COLO668 (cell line): ENCODE data around the gene IQSEC1.
A peak's percentile ranks its signal among the peaks of the same experiment; 100 is the strongest.

ENCODE experiments used
- DNase-seq: peaks from one replicate; lab custom pipeline; 2025; ENCODE audit not compliant: unreplicated experiment; lab: John Stamatoyannopoulos, UW

The IQSEC1 gene

GRCh38 chr3:13070391-13071070 lies 2.7 kb downstream of the IQSEC1 start:
- DNase-seq: no peak

DNA sequence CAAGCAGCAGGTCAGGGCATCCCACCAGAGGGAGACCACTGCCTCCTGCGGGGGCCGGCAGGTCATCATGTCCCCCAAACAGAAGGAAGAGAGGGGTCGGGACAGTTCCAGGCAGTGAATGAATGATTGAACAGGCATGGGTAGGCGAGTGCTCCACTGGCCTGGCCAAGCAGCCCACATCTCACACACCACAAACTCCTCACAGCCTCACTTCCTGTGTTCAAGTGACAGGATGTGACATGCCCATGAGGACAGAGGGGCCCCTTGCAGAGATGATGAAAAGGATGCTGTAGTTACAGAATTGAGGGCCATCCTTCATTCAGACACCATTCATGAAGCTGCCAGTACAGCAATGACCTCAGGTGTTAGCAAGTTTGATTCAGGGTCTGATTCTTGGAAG lies 3.7 kb downstream of the IQSEC1 start:
- DNase-seq: no peak

DNA sequence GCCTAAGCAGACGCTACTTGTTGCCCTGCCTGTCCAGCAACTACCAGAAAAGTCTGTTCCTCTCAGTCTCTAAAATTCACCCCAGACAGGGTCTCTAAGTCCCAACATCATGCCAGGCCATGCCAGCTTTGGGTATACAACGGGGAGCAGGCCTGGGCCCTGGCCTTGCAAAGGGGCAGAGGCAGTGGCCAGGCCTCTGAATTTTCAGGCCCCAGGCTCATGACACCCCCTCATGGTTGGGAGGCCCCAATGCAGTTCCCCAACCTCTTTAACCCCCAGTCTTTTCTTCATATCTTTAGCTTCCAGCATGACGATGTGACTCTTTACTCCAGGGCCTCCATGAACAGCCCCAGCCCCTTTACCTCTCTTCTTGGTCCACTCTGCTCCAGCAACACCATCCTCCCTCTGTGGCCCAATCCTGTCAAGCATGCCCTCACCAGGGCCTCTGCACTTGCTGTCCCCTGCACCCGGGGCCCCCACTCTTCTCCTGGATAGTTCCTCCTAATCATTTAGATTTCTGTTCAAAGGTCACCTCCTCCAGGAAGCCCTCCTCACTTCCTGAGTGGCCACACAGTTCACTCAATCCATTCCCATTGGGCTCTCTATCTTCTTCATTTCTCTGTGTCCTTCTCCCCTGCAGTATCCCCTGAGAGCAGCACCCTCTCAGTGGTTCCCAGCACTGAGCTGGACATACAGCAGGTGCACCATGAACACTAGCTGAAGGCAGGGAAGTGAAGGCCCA lies 4.8 kb downstream of the IQSEC1 start:
- DNase-seq: no peak

- no peak for DNase-seq
Measured at GRCh38 chr3:13067778-13068177, 5.5 kb downstream of the IQSEC1 start.

GRCh38 chr3:13066834-13067233 lies 6.4 kb downstream of the IQSEC1 start:
- no peak for DNase-seq

GRCh38 chr3:13066236-13066635 lies 7.0 kb downstream of the IQSEC1 start:
- DNase-seq: no peak

GRCh38 chr3:13065727-13066126 lies 7.5 kb downstream of the IQSEC1 start:
- no peak for DNase-seq

- DNase-seq: no peak
Measured at GRCh38 chr3:13064964-13065363, 8.3 kb downstream of the IQSEC1 start.

DNA sequence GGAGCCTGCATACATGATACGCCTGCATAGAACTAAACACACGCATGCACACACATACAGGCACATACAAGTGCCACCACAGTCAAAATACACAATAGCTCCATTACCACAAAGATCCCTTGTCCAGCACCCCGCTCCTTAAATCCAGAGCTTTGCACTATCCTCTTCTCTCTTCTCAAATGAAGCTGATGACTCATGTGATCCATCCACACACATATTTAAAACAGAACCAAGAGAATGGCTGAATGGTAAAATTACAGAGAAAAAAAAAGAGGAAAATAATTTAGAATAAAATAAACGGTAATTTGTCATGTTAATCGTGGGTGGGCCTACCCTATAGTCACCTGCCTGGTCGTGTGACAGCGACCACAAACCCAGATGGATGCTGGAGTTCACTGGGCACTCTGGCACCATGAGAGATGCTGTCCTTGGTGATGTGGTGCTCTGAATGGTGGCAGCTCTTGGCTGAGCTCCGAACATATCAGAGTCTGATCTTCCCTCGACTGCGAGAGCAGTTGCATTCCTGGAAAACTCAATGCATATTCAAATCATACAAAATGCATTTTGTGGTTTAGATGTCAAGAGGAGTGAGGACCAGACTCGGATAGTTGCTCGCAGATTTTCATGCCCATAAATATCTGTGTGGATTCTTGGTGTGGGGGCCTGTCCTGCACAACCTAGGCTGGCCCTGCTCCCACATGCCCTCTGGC lies 8.9 kb downstream of the IQSEC1 start:
- no peak for DNase-seq

DNA sequence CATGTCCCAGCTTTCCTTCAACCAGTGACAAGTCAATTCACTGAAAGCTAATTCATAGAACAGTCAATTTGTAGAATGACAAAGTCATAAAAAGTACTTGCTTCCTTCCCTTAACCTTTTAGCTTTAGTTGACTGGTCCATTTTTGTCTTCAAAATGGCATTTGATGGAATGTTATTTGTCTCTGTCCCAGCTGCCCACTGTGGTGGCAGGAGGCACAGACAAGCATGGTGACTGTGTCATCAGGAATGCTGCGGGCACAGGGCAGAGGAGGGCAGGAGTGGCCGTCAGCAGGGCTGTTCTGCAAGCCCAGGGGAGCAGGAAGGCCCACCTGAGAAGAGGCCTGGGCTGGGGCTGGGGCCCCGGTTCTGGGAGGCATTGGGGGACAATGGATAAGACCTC lies 10.0 kb downstream of the IQSEC1 start:
- DNase-seq: no peak

DNA sequence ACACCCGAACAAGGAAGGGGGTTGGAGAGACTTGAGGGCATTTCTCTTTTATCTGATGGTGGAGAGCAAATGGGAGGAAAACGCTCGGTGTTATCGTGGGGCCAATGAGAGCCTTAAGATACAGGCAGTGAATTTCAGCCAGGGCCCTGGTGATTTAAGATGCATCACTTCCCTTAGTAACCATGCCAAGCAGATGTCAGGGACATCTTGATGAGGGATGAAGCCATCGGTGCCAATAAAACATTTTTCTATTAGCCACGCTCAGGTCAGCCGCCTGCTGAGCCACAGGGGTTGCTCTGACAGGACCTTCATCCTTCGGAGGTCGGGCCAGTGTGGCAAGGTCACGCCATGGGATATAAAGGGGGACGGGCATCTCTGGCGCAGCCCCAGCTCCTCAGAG lies 10.6 kb downstream of the IQSEC1 start:
- DNase-seq: no peak

GRCh38 chr3:13060341-13060910 lies 12.8 kb downstream of the IQSEC1 start:
- DNase-seq: no peak

DNA sequence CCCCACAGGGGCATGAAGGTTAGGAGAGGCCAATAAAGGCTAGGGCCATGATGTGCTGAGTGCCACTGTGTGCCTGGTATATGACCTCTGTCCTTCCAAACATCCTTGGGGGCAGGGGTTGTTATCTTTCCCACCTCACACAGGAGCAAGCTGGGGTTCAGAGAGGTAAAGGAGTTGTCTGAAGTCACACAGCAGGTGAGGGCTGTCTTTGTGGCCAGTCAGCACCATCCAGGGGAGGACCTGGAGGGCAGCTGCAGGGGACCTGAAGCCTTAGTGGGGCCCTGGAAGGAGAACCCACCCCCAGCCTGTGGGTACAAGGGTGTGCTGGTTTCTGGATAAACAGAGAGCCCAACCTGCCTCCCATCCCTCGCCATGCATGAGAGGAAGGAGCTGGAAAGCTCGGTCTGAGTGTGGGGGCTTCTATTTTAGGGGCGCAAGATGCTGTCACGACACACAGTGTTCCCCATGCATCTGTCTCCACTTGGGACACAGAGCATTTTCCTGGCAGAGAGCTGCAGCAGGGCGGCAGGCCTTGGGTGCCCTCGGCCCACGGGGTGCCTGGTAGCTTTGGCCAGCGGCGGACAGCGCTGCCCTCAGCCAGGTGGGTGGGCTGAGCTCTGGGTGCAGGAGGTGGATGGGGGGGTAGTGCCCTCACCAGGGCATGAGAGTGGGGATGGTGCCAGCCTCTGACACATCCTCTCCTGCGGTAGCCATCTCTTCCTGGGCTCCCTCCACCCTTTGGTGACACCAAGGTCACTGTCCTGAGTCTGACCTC lies 14.7 kb downstream of the IQSEC1 start:
- no peak for DNase-seq

DNA sequence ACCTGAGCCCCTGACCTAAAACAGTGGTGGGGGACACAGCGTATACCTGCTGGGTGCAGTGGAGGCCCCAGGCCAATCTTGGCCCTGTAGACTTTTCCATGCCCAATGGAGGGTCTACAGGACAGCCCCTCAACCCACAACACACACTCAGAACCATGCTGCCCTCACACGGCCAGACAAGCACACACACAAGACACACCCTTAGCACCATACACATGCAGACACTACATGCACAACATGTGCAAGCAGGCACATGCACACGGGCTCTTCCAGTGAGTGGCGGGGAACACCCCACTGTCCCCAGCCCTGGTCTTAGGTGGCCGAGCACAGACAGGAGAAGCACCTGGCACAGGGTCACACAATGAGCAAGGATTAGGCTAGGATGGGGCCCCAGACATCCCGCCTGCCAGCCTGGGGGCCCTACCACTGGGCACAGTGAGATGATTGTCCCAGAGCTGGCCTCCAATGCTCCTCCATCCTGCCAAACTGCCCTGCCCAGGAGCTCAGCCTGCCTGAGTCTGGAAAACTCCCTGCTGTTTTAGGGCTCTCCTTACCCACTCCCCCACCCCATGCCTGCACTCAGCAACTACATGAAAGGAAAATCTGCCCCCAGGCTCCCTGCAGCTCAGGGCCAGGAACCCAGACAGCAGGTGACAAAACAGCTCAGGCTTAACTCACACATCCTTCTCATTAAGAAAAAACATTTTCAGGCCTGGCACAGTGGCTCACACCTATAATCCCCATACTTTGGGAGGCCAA lies 15.8 kb downstream of the IQSEC1 start:
- peak; percentile 12 for DNase-seq

- DNase-seq: no peak
Measured at GRCh38 chr3:13055634-13056033, 17.6 kb downstream of the IQSEC1 start.

DNA sequence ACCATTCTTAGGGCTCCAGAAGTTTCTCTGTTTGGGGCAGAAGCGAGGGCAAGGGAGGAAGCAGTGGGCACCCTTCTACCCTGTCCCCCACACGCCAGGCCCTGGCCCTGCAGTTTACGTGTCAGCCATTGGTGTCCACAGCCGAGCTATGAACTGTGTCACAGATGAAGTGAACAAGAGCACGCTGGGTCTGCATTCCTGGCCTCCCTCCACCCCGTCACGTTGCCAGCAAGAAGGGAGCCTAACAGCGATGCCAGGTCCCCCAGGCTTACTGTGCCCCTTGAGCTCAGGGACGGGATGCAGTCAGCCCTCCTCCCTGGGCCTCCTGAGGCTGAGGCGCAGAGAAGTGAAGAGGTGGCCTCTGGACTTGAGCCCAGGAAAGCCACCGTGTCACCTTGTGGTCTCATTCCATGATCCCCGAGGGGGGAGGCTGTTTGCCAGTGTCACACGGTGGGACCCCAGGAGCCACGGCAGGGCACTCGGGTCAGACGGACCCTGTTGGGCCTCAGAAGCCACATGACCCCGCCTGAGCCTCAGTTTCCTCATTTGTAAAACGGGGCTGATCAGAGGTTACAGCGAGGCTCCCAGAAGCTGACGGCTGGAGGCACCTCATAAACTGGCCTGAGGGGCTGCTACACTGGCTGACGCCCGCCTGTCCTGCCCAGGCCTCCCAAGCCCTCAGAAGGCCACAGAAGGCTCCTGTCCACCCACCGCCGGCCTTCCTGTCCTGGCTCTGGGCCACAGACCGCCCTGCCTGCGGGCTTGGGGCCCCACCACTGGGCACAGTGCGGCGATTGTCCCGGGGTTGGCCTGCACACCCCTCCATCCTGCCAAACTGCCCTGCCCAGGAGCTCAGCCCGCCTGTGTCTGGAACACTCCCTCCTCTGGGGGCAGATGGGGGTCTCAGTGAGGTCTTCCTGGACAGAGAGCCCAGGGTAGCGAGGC lies 18.6 kb downstream of the IQSEC1 start:
- no peak for DNase-seq

GRCh38 chr3:13053893-13054292 lies 19.3 kb downstream of the IQSEC1 start:
- no peak for DNase-seq

DNA sequence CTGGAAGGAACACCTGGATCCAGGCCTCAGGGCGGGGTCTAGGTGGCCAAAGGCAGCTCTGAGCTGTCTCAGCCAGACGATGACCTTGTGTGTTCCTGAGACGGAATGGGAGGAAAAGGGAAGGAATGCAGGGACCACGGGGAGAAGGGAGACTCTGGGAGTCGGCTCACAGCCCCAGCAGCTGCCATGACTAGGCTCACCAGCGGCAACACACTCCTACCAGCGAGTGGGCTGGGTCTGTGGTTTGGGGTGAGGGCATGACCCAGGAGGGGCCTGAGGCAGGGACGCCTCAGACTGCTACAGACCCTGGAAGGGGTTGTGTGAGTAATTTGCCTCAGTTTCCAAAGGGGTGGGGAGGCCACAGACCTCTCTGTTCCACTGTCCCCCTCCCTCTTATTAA lies 19.8 kb downstream of the IQSEC1 start:
- DNase-seq: no peak

DNA sequence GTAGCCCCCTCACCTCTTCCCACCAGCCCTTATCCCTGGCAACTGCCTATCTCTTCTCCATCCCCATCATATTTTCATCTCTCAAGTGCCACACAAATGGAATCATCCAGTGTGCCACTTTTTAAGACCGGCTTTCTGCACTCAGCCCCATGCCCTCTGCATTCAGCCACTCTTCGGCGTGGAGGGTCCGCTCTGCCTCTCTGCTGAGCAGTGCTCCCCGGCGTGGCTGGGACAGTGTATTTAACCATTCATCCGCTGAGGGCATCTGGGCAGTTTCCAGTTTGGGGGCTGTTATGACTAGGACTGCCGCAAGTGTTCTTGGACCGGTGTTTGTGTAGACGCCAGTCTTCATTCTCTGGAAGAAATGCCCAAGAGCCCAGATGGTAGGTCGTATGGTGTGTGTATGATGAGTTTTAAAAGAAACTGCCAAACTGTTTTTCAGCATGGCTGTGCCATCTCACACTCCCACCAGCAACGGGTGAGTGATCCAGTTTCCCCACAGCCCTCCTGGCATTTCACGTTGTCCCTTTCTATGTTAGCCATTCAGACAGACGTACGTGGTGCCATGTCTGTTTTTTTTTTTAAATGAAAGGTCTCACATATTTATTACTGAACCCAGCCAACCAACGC lies 20.9 kb downstream of the IQSEC1 start:
- no peak for DNase-seq
